ENCODE results near the gene ACE. TPM values are rescaled to one million over a fixed set of nuclear protein-coding genes. Genes with fewer than 3 reads are reported as not detected.

Gene ACE
- total and polyA plus RNA-seq, 2 experiments from 2014 or later, result 0.82 to 9.1 TPM

DNA sequence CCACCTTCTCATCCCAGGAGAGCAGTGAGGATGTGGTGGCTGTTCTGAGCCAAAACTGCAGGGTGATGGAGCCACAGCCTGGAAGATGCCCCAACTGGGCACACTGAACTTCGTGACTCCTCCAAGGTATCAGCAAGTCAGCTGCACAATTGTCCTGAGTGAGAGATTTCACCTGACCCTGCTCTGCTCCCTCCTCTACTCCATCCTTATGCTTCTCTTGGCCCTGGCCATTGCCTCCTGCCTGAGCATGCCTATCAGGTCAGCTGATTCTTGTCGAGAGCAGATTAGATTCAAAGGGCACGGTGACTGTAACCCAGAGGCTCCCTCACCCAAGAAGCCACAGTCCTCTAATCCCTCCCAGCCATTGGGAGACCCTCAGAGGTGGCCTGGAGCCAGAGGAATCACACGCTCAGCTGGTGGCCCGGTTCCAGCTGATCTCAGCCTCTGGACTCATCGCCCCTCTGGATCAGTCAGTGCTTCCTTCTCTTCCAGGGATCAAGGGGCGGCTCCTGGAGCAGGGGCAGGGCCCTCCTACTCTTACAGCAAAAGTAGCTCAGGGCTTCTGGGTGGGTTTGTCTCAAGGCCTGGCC is 23.8 kb upstream of the ACE start:
- no peak for TF ChIP-seq ZNF331 (CRISPR knock-in tag; IDR thresholded peaks at IDR 0.05; ENCODE audit: low read depth)
- TF ChIP-seq REST (IDR thresholded peaks at IDR 0.05; ENCODE audit: unreplicated experiment), result no peak
- TF ChIP-seq, protein P1, sequence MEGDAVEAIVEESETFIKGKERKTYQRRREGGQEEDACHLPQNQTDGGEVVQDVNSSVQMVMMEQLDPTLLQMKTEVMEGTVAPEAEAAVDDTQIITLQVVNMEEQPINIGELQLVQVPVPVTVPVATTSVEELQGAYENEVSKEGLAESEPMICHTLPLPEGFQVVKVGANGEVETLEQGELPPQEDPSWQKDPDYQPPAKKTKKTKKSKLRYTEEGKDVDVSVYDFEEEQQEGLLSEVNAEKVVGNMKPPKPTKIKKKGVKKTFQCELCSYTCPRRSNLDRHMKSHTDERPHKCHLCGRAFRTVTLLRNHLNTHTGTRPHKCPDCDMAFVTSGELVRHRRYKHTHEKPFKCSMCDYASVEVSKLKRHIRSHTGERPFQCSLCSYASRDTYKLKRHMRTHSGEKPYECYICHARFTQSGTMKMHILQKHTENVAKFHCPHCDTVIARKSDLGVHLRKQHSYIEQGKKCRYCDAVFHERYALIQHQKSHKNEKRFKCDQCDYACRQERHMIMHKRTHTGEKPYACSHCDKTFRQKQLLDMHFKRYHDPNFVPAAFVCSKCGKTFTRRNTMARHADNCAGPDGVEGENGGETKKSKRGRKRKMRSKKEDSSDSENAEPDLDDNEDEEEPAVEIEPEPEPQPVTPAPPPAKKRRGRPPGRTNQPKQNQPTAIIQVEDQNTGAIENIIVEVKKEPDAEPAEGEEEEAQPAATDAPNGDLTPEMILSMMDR (conservative IDR thresholded peaks at IDR 0.05; ENCODE audit: low read depth in 2 of 2), result no peak
- TF ChIP-seq, protein P2, sequence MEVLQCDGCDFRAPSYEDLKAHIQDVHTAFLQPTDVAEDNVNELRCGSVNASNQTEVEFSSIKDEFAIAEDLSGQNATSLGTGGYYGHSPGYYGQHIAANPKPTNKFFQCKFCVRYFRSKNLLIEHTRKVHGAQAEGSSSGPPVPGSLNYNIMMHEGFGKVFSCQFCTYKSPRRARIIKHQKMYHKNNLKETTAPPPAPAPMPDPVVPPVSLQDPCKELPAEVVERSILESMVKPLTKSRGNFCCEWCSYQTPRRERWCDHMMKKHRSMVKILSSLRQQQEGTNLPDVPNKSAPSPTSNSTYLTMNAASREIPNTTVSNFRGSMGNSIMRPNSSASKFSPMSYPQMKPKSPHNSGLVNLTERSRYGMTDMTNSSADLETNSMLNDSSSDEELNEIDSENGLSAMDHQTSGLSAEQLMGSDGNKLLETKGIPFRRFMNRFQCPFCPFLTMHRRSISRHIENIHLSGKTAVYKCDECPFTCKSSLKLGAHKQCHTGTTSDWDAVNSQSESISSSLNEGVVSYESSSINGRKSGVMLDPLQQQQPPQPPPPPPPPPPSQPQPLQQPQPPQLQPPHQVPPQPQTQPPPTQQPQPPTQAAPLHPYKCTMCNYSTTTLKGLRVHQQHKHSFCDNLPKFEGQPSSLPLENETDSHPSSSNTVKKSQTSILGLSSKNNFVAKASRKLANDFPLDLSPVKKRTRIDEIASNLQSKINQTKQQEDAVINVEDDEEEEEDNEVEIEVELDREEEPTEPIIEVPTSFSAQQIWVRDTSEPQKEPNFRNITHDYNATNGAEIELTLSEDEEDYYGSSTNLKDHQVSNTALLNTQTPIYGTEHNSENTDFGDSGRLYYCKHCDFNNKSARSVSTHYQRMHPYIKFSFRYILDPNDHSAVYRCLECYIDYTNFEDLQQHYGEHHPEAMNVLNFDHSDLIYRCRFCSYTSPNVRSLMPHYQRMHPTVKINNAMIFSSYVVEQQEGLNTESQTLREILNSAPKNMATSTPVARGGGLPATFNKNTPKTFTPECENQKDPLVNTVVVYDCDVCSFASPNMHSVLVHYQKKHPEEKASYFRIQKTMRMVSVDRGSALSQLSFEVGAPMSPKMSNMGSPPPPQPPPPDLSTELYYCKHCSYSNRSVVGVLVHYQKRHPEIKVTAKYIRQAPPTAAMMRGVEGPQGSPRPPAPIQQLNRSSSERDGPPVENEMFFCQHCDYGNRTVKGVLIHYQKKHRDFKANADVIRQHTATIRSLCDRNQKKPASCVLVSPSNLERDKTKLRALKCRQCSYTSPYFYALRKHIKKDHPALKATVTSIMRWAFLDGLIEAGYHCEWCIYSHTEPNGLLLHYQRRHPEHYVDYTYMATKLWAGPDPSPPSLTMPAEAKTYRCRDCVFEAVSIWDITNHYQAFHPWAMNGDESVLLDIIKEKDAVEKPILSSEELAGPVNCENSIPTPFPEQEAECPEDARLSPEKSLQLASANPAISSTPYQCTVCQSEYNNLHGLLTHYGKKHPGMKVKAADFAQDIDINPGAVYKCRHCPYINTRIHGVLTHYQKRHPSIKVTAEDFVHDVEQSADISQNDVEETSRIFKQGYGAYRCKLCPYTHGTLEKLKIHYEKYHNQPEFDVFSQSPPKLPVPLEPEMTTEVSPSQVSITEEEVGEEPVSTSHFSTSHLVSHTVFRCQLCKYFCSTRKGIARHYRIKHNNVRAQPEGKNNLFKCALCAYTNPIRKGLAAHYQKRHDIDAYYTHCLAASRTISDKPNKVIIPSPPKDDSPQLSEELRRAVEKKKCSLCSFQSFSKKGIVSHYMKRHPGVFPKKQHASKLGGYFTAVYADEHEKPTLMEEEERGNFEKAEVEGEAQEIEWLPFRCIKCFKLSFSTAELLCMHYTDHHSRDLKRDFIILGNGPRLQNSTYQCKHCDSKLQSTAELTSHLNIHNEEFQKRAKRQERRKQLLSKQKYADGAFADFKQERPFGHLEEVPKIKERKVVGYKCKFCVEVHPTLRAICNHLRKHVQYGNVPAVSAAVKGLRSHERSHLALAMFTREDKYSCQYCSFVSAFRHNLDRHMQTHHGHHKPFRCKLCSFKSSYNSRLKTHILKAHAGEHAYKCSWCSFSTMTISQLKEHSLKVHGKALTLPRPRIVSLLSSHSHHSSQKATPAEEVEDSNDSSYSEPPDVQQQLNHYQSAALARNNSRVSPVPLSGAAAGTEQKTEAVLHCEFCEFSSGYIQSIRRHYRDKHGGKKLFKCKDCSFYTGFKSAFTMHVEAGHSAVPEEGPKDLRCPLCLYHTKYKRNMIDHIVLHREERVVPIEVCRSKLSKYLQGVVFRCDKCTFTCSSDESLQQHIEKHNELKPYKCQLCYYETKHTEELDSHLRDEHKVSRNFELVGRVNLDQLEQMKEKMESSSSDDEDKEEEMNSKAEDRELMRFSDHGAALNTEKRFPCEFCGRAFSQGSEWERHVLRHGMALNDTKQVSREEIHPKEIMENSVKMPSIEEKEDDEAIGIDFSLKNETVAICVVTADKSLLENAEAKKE (CRISPR knock-in tag; IDR thresholded peaks at IDR 0.05), result no peak
- no peak for TF ChIP-seq NANOG (IDR thresholded peaks at IDR 0.05; ENCODE audit: borderline replicate concordance)
- TF ChIP-seq EZH2 (IDR thresholded peaks at IDR 0.05; ENCODE audit: low read depth, unreplicated experiment), result no peak
- TF ChIP-seq CREB1 (CRISPR knock-in tag; IDR thresholded peaks at IDR 0.05; ENCODE audit: low read depth), result no peak
- no peak for TF ChIP-seq ZNF114 (CRISPR knock-in tag; IDR thresholded peaks at IDR 0.05)
- no peak for TF ChIP-seq STAT1 (IDR thresholded peaks at IDR 0.05; ENCODE audit: unreplicated experiment)
- no peak for TF ChIP-seq POLR2AphosphoS5 (IDR thresholded peaks at IDR 0.05; ENCODE audit: low read depth)
- TF ChIP-seq JUNB (IDR thresholded peaks at IDR 0.05; ENCODE audit: unreplicated experiment), result no peak
- TF ChIP-seq EZH2phosphoT487 (IDR thresholded peaks at IDR 0.05; ENCODE audit: unreplicated experiment), result no peak
- TF ChIP-seq ETS1 (IDR thresholded peaks at IDR 0.05), result no peak
- no peaks in the 10 kb centered on the region for H3F3A ChIP-seq (replicated peaks; ENCODE audit: low read depth)
- Mint-ChIP-seq H3K4me1 (peaks cover 18% of the 10 kb centered on the region), H3K4me3 (no peak overlapping the region), H3K27ac (no peak overlapping the region), H3K27me3 (ENCODE audit: insufficient read depth, low read depth, poor library complexity) (peaks cover 16% of the 10 kb centered on the region), H3K36me3 (ENCODE audit: low read depth) (peaks cover 6% of the 10 kb centered on the region; the same call in 1 of the 3 replicates), H3K9me3 (peaks cover 9% of the 10 kb centered on the region)
- H3K9me2 ChIP-seq (ENCODE audit: insufficient read depth), result no peaks in the 10 kb centered on the region
- H3K4me1 ChIP-seq (ENCODE audit: insufficient read depth), result peaks cover 1% of the 10 kb centered on the region; the same call in 1 of the 2 replicates
- no peaks in the 10 kb centered on the region for H4K20me1 ChIP-seq (replicated peaks; ENCODE audit: insufficient read depth)
- H3K4me3 ChIP-seq, result no peak overlapping the region
- H2AFZ ChIP-seq, result no peak overlapping the region
- ATAC-seq (no peak), DNase-seq (ENCODE audit: low spot score) (no peak)
- H3K79me2 ChIP-seq (replicated peaks; ENCODE audit: insufficient read depth), result no peaks in the 10 kb centered on the region
- H3K27me3 ChIP-seq (ENCODE audit: insufficient read depth), result no peaks in the 10 kb centered on the region
- no peaks in the 10 kb centered on the region for H3K36me3 ChIP-seq (ENCODE audit: insufficient read depth)
- no peak overlapping the region for H3K27ac ChIP-seq (ENCODE audit: low read depth)
- H3K4me2 ChIP-seq, result no peak overlapping the region
